Measurements from ENCODE around the gene MAD1L1.
"Not testable (repeated sequence)": the region's sequence is repeated elsewhere in the genome, so short reads cannot be mapped to it uniquely, and the experiment has no call there.

The MAD1L1 gene

DNA sequence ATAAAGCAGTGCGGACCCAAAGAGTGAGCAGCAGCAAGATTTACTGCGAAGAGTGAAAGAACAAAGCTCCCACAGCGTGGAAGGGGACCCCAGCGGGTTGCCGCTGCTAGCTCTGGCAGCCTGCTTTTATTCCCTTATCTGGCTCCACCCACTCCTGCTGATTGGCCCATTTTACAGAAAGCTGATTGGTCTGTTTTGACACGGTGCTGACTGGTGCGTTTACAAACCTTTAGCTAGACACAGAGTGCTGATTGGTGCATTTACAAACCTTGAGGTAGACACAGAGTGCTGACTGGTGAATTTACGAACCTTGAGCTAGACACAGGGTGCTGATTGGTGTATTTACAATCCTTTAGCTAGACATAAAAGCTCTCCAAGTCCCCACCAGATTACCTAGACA is 256.2 kb downstream of the MAD1L1 start:
- not testable (repeated sequence) for DNase-seq

DNA sequence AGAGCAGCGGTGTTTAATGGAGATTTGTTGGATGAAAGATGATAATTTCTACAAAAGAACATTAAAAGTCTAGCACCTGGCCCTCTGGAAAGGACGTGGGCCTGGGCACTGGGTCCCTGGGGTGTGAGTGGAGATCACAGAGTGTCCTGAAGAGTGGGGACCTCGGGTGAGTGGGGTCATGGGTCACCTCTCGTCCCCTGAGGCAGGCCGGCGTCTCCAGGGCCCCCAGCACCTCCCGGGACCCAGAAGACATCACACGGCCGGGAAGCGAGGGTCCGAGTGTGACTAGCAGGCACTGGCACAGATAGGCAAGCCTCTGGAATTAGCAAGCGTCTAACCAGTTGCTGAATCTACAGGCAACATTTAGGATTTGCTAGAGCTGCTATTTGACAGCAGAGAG is 257.2 kb downstream of the MAD1L1 start:
- DNase-seq: no peak

DNA sequence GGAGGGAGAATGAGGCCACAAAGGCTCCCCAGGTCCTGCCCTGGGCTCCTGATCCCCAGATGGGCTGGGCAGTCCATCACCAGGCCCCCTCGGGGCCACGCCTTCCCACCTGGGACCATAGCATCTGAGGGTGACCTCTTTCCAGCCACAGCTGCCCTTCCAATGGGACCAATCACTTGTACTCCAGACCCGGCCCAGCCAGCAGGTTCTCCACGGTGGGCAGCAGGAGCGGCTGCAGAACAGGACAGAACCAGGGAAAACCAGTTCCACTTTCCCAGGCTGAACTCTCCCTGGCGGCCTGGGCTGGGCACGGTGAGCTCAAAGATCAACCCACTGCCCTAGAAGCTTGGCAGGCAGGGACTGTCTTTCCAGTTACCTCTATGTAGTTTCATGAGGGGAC is 257.6 kb downstream of the MAD1L1 start:
- no peak for DNase-seq

DNA sequence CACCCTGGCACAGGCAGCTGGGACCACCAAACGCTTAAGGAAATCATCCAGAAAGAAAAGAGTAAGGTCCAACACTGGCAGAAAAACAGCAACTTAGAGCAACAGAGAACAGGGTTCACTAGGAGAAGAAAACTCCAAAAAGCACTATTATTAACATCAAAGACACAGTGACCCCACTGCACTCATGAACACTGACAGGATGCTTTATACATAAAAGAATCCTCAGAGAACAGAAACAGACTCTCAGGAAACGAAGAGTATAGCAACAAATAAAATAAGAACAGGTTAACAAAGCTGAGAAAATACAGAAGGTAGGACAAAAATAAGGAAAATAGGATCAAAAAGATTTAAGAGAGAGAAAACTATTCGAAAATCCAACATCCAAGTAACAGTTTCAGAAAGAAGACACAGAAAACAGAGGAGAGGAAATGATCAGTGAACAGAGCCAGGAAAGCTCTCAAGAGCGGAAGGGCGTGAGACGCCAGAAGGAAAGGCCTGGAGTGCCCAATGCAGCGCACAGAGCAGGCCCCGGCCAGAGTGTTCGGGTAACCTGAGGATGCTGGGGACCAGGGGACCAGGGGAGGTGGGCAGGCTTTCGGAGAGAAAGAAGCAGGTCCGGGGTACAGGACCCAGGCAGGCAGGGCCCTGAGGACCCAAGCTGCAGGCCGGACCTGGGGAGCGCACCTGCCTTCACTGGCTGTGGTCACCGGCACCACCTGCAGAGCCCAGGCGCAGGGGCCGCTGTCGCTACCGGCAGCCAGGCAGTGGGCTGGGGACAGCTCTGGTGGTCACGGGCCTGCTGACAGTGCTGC is 258.2 kb downstream of the MAD1L1 start:
- DNase-seq: no peak

DNA sequence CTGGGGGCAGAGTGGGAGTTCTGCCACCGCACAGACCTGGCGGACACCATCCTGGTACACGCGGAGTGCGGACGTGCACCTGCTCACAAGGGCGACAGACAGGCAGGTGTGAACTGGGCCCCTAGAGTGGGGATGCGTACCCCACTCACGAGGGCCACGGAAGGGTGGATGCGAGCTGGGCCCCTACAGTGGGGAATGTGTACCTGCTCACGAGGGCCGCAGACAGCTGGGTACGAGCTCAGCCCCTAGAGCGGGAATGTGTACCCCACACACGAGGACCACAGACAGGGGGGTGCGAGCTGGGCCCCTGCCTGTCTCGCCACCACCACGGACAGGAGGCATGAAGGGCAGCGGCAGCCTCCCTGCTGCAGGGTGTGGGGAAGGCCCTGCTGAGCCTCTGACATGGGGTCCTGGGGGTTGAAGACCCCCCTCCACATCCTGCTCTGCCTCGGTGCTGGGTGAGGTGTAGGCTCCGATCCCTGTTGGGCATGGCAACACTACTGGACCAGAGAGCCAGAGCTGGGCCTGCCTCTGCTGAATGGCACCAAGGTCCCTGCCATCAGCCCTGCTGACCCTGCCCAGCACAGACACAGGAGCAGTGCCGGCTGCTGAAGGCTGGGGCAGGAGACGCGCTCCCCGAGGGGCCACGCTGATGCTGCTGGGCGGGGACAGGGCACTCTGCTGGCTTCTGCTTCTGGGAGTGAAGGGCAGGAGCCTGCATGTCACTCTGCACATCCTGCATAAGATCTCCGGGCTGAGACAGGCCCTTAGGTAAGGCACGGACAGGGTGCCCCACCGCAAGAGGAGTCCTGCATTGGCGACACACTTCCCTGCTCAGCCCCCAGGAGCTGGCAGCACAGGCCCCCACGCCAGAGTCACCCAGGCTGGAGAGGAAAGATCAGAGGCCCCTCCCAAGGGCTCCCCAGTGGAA is 259.2 kb downstream of the MAD1L1 start:
- DNase-seq: no peak

DNA sequence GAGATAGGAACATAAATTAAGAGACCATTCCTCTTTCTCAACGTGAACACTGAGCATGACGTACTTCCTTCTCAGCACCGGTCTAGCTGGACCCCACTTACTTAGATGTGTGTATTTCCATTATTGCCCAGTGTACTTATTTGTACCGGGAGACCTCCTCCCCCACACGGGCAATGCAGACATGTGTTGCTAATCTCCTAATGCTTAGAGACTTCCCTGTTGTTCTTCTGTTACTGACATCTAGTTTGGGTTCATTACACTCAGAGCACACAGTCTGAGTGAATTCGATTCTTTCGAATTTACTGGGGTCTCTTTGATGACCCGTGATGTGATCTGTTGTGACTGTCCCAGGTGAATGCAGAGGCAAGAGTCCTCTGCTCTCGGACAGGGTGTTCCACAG is 260.0 kb downstream of the MAD1L1 start:
- DNase-seq: no peak

DNA sequence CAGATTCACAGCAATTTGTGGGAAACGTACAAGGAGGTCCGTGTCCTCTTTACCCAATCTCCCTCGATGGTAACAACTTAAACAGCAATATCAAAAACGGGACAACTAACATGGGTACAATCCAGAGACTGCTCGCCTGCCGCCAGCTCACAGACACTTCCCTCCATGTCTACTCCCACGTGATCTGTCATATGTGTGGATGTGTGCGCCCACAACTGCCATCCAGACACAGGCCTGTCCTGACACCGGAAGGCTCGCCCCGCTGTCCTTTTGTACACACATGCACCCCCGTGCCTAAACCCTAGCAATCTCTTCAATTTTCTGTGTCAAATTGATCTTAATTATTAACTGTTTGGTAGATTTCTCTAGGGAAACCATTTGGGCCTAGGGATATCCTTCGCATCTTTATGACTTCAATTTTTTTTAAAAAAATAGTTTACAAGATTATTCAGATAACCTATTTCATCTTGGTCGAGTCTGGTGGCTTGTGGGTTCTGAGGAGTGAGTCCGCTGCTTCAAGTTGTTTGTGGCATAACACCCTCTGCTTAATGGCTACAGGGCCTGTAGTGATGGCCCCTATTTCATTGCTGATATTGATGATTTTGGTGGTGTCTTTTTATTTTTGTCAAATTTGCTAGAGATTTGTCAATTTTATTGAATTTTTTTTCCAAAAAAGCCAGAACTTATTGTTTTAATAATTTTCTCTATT is 260.6 kb downstream of the MAD1L1 start:
- DNase-seq: peak; percentile 15

DNA sequence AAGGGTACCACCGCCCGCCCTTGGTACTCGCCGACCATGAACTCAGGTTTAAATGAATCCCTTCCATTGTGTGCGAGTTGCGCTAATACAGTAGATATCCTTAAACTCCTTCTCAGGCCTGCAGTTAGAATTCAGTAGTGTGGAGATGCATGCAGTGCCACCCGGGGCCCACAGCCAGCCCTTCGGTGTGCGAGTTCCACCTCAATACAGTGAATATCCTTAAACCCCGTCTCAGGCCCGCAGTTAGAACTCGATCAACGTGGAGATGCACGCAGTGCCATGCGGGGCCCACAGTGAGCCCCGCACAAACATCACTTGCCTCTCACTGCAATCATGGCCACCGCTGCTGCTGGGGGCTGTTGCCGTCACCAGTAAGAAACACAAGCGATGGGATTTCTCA is 261.9 kb downstream of the MAD1L1 start:
- DNase-seq: no peak

DNA sequence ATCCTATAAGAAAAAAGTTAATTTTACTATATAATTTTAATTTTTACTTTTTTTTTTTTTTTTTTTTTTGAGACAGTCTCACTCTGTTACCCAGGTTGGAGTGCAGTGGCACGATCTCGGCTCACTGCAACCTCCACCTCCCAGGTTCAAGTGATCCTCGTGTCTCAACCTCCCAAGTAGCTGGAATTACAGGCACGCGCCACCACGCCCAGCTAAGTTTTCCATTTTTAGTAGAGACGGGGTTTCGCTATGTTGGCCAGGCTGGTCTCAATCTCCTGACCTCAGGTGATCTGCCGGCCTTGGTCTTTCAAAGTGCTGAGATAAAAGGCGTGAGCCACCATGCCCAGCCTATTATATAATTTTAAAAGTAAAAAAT is 262.5 kb downstream of the MAD1L1 start:
- DNase-seq: not testable (repeated sequence)

DNA sequence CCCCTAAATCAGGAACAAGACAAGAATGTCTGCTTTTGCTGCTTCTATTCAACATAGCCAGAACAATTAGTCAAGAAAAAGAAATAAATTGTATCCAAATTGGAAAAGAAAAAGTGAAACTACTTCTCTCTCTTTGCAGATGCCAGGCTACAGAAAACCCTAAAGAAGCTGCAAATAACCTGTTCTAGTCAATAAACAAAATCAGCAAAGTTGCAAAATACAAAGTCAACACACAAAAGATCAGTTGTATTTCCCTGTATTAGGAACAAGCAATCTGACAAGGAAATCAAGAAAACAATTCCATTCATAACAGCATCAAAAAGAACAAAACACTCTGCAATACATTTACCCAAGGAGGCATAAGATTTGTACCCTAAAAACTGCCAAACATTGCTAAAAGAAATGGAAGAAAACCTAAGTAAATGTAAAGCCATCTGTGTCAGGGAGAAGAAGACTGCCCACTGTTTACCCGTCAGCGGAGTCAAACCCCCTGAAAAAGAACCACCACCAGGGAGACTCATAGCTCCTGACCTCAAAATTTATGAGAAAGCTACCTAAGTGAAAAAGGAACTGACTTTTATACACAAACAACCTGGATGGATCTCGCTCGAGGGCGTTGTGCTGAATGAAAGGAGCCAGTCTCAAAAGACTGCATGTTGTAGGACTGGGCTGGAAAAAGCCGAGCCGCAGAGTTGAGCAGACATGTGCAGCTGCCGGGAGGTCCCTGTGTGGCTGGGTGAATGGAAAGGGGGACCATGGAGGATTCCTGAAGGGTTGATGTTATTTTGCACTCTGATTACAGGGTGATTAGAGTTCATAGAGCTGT is 263.1 kb downstream of the MAD1L1 start:
- DNase-seq: no peak

DNA sequence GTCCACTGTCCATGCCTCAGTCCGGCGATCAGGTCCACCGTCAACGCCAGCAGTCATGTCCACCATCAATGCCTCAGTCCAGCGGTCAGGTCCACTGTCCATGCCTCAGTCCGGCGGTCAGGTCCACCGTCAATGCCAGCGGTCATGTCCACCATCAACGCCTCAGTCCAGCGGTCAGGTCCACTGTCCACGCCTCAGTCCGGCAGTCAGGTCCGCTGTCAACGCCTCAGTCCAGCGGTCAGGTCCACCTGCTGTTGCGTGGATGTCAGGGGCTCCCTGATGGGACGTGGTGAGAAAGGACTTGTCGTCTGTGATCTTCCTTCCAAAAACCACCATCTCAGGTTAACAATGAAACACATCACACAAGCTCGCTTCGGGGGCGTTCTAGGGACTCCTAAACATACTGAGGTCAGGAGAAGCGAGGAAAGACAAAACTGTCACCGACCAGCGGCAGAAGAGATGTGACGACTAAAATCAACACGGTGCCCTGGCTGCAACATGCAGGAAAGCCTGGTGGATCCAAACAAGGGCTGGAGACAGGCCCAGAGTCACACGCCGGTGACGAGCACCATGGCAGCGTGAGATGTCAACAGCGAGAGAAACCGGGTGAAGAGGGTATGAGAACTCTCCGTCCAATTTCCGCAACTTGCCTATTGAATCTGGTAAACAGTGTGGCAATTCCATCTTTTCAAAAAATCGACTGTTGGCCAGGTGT is 264.2 kb downstream of the MAD1L1 start:
- no peak for DNase-seq

DNA sequence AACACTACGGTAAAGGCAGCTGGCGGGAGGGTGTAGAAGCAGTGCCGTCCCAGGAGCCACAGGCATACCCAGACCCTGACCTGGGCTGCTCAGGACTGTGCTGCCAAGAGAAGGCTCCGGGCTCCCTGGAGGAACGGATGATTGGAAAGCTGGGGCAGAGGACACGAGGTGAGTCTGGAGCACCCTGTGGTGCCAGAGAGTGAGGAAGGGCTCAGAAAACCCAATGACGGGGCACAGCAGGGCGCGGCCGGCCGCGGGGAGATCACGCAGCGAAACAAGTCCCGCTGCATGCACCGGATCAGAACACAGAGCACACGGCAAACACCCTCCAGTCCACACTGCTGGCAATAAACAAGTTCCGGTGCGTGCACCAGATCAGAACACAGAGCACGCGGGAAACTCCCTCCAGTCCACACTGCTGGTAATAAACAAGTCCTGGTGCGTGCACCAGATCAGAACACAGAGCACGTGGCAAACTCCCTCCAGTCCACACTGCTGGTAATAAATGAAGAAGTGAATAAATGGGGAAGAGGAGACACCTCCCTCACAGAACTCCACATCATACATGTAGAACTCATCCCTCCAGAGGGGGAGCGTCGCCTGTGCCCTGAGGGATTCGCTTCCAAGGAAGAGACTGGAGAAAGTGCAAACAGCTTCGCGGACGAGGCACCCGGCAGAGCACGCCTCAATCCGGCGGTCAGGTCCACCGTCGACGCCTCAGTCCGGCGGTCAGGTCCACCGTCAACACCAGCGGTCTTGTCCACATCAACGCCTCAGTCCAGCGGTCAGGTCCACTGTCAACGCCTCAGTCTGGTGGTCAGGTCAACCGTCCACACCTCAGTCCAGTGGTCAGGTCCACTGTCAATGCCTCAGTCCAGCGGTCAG is 265.0 kb downstream of the MAD1L1 start:
- DNase-seq: no peak

DNA sequence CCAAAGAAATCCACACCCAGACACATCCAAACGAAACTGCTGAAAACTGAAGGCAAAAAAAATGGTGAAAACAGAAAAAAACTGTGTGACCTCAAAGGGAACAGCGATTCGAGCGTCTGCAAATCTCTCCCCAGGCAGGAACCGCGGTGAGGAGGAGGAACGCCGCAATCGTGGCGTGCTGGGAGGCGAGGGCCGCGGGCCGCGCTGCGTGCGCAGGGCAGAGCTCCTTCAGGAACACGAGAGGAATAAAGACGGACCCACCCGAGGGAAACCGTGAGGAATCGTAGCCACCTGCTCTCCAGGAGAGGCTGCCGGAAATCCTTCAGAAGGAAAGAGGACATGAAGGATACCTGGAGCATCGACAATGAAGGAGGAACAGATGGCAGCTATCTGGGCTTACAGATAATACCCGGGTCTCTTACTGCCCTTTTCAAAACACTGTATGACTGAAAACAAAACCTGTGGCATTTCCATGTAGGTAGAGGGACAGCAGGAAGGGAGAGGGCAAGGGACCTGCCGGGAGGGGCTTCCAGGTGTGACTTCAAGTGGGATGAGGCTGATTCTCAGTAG is 266.0 kb downstream of the MAD1L1 start:
- DNase-seq: no peak

DNA sequence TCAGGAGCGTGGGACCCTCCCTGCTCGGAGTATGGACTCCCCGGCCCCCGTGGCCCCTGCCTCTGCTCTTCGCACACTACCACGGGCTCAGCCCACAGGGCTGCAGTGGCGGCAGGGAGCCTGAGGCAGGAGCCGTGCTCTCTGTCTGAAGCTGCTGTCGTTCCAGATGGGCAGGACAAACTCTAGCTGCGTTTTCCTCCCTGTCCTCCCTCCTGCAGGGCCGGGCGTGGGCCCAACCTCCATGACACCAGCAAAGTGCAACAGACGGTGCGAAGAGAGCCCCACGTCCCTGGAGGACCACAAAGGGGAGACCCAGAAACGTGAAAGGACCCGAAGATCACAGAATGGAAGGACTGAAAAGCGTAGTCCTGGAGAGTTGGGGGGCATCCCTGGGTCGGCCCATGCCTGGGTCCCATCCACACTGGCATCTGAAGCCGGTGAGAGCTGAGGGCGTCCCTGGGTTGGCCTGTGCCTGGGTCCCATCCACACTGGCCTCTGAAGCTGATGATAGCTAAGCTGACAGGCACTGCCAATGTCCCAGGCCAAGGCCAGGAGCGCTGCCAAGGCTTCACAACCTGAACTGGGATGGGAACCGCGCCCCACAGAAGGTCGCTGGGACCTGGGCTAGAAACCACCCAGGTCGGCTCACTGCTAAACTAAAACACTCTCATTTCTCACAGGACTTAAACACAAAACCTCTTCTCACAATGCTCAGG is 267.0 kb downstream of the MAD1L1 start:
- no peak for DNase-seq

DNA sequence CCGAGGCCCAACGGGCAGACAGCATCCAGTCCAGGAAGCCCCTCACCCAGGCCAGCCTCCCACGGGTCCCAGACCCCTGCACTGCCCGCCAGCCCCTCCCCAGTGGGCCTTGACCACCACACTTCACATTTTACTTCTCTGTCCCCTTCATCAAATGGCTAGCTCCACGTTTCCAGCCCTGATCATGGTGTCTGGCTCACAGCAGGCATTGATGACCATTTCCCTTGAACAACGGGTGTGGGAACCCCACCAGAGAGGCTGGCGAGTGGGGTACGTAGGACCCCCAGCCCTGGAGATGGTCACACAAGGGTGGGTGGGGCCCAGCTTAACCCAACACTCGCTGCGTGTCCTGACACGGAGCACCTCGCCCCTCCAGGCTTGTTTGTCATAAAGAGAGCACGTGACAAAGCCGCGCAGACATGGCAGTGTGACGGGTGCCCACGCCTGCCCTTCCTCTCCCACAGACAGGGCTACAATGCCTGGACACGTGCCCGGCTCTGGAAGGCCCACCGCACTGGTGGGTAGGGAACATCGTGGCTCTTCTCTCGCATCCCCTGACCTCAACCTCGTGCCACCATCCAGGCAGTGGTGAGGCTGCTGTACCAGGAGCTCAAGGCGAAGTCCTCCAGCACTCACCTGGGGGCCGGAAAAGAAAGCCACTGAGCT is 267.7 kb downstream of the MAD1L1 start:
- no peak for DNase-seq

DNA sequence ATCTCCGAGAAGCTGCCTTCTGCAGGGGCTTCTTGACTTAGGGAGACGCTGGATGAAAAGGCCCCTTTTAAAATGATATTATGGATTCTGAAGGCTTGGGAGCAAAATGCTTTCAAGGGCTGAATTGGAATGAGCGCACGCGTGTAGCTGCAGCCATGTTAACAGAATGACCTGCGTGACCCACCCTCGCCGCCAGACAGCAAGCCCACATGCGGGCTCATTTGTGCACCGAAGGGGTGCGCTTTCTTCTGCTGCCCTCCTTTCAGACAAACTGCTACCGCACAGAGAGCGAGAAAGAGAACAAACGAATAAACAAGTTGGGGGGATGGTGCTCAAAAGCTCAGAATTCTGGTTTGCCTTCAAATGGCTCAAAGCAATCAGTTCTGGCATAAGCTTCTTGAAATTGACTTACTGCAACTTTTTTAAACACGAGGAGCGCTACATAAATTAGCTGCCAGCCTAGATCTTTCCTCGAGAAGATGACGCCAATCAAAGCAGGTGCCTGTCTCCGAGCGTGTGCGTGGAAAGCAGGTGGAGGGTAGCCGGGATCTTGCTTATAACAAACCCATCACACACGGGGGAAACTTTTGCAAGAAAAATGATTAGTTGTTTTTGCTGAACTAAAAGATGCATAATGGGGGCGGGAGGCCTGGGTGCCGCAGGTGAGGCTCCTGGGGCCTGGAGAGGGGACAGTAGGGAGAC is 268.4 kb downstream of the MAD1L1 start:
- no peak for DNase-seq

DNA sequence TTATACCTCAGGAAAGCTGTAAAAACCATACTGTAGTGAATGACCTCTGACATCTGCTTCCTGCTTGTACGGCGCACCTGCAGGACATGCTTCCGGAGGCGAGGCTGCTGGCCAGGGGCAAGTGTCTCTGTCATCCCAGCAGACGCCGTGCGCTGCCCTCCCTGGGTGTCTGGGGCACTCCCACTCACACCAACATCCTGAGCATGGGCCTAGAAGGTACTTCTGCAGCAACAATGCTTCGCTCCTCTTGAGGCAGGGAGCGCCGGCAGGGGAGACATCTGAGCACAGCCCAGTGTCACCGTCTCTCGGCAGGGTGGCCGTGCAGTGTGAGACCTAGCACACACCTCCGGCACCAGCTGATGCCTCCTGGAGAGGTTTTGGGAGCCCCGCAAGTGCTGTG is 269.2 kb downstream of the MAD1L1 start:
- DNase-seq: no peak

DNA sequence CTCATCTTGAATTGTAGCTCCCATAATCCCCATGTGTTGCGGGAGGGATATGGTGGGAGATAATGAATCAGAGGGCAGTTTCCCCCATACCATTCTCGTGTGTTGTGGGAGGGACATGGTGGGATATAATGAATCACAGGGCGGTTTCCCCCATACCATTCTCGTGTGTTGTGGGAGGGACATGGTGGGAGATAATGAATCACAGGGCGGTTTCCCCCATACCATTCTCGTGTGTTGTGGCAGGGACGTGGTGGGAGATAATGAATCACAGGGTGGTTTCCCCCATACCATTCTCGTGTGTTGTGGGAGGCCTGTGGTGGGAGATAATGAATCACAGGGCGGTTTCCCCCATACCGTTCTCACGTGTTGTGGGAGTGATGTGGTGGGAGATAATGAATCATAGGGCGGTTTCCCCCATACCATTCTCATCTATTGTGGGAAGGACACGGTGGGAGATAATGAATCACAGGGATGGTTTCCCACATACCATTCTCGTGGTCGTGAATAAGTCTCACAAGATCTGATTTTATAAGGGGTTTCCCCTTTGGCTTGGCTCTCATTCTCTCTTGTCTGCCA is 271.0 kb downstream of the MAD1L1 start:
- DNase-seq: peak; percentile 60

Data from CD4-positive, alpha-beta T cell treated with Interleukin-10 for 1 hour (primary cell).